Measurements from ENCODE around the gene NMNAT3. TPM values are rescaled to one million over a fixed set of nuclear protein-coding genes. Genes with fewer than 3 reads are reported as not detected.

Gene NMNAT3
- total RNA-seq, 6 experiments from 2014 or later: 1.3 to 3.6 (median 2.6) TPM

DNA sequence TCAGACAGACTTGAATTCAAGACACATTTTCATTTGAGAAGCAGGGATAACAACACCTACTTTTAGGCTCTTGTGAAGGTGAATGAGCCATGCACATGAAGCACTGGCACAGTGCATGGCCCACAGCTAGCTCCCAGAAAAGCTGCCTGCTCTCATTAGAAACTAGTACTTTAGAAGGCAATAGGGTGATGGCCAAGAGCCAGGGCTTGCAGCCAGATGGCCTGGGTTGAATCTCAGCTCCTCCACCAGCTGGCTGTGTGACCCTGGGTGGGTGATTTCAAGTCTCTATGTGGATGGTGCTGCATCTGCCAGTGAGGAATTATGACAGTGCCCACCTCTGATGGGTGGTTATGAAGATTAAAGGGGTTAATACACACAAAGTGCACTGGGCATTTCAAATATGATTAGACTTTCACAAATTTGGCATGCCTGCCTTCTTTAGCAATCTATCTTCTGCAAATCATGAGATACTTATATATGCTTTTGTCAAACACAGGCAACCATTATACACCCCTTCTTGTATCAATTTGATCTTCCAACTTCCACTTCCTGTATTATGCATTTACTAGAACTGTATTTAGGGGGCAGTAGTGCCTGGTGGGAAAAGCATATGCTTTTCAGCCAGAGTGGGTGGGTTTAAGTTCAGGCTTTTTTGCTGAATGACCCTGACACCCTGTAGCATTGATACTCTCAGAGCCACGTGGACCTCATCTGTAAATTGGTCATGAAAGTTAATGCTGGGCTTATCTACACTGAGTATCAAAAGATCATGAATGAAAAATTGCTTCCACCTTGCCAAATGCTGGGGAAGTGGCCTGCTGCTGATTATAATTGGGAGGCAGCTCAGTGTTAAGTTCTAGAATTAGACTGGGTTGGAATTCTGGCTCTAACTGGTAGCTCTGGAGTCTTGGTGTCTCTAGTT is 103.5 kb downstream of the NMNAT3 start:
- Histone ChIP-seq H3K27me3 (no peaks in the 10 kb centered on the region), H3K4me1 (peaks cover 0 to 20% (median 0%) of the 10 kb centered on the region in 4 donors), H3K36me3 (no peaks in the 10 kb centered on the region), H3K4me3 (no peak overlapping the region), H3K9me3 (no peaks in the 10 kb centered on the region), H3K27ac (no peak overlapping the region)
- peak; percentile 77 to 87 (median 80) for ATAC-seq
- DNase-seq: peak; percentile 68 to 83 (median 75)
- intact Hi-C loops (cut with DNase I): no loop called here
- TF ChIP-seq, protein P1, sequence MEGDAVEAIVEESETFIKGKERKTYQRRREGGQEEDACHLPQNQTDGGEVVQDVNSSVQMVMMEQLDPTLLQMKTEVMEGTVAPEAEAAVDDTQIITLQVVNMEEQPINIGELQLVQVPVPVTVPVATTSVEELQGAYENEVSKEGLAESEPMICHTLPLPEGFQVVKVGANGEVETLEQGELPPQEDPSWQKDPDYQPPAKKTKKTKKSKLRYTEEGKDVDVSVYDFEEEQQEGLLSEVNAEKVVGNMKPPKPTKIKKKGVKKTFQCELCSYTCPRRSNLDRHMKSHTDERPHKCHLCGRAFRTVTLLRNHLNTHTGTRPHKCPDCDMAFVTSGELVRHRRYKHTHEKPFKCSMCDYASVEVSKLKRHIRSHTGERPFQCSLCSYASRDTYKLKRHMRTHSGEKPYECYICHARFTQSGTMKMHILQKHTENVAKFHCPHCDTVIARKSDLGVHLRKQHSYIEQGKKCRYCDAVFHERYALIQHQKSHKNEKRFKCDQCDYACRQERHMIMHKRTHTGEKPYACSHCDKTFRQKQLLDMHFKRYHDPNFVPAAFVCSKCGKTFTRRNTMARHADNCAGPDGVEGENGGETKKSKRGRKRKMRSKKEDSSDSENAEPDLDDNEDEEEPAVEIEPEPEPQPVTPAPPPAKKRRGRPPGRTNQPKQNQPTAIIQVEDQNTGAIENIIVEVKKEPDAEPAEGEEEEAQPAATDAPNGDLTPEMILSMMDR (IDR thresholded peaks at IDR 0.05): no peak
- TF ChIP-seq POLR2A (IDR thresholded peaks at IDR 0.05): no peak
- 27% methylated on average over 1 of the region's 1 CpG for WGBS (ENCODE audit: insufficient coverage, low coverage, low lambda C conversion rate, missing lambda C conversion rate)

DNA sequence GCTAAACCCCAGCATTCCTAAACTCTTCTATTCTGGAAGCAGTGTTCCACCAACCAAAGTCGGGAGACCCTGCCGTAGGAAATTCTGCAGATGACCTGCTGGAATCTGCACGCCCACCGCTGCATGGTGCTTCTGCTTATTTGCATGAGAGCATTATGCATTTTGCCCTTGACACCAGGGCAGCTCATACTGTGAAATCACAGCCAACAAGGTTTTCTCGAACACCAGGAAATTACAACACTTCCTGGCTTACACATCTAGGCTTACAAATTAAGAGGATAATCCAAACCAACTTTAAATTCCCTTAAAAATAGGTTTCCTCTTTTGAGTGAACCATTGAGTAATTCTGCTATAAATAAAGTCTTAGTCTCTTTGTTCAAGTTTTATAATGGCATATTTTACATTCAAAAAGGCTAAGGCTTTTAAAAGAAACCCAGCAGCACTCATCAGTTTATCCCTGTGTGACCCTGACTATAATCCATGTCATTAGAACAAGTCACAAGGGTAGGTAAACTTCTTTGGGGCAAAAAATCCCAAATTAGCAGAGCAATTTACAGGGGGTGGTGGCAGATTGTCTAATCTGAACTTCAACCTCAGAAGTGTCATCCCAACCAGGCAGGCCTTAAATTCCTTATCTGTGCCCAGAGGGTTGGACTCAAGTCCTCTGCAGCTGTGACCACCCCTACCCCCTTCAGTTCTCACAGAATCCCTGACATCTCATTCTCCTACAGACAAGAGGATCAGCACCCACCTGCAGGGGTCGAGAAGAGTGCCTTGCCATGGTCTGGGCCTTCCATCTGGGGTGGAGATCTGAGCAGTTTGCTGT is 104.7 kb downstream of the NMNAT3 start:
- ATAC-seq: peak; percentile 50 to 88 (median 60)
- WGBS (ENCODE audit: insufficient coverage, low coverage, low lambda C conversion rate, missing lambda C conversion rate): 40% methylated on average over 4 of the region's 6 CpGs
- Histone ChIP-seq H3K36me3 (no peaks in the 10 kb centered on the region), H3K4me1 (peaks cover 0 to 20% (median 0%) of the 10 kb centered on the region in 4 donors), H3K4me3 (no peak overlapping the region), H3K27ac (peak overlapping the region in 1 of 3 donors; percentile 25), H3K27me3 (no peaks in the 10 kb centered on the region), H3K9me3 (no peaks in the 10 kb centered on the region)
- intact Hi-C loops (cut with DNase I): no loop called here
- no peak for DNase-seq
- no peak for TF ChIP-seq POLR2A (IDR thresholded peaks at IDR 0.05)
- TF ChIP-seq, protein P1 (IDR thresholded peaks at IDR 0.05): no peak

DNA sequence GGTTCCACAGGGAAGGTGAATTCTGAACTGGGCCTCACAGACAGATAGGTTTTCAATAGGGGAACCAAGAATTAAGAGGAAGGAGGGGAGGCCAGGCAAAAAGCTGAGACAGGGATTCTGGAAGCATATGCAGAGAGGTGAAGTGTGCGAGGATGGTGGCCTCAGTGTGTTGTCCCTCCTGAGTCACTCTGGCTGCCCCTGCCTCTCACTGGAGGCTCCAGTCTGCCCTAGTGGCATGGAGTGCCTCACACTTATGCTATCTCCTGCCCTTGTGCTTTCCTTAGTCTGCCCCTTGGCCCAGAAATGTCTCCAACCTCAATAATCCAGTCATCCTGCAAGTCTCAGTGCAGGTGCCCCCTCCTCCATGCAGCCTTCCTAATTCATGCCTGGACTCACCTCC is 106.1 kb downstream of the NMNAT3 start:
- H3K27ac ChIP-seq: no peak overlapping the region
- DNase-seq: no peak

DNA sequence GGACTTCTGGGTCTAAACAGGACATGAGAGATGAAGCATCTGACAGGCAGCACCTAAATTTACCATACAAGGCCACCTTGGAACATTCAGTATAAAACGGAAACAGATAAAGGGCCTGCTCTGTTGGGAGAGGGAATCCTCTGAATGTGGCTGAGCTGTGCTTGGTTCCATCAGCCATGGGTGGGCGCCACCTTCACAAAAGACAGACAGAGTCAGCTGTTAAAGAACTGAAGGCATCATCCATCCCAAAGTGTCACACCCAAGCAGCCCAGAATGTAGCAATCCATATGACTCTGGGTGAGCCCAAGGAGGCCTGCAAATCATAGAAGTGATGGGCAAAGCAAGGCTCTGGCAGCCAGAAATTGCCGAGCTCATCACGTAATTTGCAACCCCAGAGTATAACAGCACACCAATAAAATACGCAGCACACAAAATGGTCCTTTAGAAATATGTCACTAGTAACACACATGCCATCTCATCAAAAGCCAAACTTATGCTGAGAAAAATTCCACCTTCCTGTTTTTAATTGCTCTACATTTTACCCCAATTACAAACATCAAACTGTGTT is 113.4 kb downstream of the NMNAT3 start:
- peak in 2 of 4 donors; percentile 36 to 70 for ATAC-seq

More for the DNA sequence above, 106.1 kb downstream of the NMNAT3 start:
- intact Hi-C loops (cut with DNase I): no loop called here
- no peak for TF ChIP-seq POLR2A (IDR thresholded peaks at IDR 0.05)
- TF ChIP-seq, protein P1 (IDR thresholded peaks at IDR 0.05): no peak
- no peaks in the 10 kb centered on the region for H3K36me3 ChIP-seq
- no CpG with 5 or more reads among the region's 1 CpG for WGBS (ENCODE audit: insufficient coverage, low coverage, low lambda C conversion rate, missing lambda C conversion rate)
- peak in 1 of 4 donors; percentile 30 for ATAC-seq
- no peaks in the 10 kb centered on the region for H3K27me3 ChIP-seq
- H3K4me3 ChIP-seq: no peak overlapping the region
- no peaks in the 10 kb centered on the region for H3K9me3 ChIP-seq
- H3K4me1 ChIP-seq: peaks cover 0 to 20% (median 0%) of the 10 kb centered on the region in 4 donors

More for the DNA sequence above, 113.4 kb downstream of the NMNAT3 start:
- no peak overlapping the region for H3K27ac ChIP-seq
- TF ChIP-seq POLR2A (IDR thresholded peaks at IDR 0.05): no peak
- TF ChIP-seq, protein P1 (IDR thresholded peaks at IDR 0.05): peak in 2 of 4 donors; percentile 26
- no peaks in the 10 kb centered on the region for H3K9me3 ChIP-seq
- H3K36me3 ChIP-seq: no peaks in the 10 kb centered on the region
- no peaks in the 10 kb centered on the region for H3K4me1 ChIP-seq
- H3K27me3 ChIP-seq: no peaks in the 10 kb centered on the region
- intact Hi-C loops (cut with DNase I): loop anchor here in 1 of 2 donors (5.0 kb wide), 1 partner anchor 137 kb away; no protein-coding TSS in a partner anchor
- H3K4me3 ChIP-seq: no peak overlapping the region
- WGBS (ENCODE audit: insufficient coverage, low coverage, low lambda C conversion rate, missing lambda C conversion rate): 100% methylated on average over 1 of the region's 5 CpGs
- no peak for DNase-seq

All from right lobe of liver (tissue), 6 donors.